Measurements from ENCODE around the gene CENPP. TPM values are rescaled to one million over a fixed set of nuclear protein-coding genes. Genes with fewer than 3 reads are reported as not detected.

Gene CENPP
- polyA plus RNA-seq, 2 of the 4 experiments (the other 2 are of a cell fraction) = 7.2 to 13.4 TPM

DNA sequence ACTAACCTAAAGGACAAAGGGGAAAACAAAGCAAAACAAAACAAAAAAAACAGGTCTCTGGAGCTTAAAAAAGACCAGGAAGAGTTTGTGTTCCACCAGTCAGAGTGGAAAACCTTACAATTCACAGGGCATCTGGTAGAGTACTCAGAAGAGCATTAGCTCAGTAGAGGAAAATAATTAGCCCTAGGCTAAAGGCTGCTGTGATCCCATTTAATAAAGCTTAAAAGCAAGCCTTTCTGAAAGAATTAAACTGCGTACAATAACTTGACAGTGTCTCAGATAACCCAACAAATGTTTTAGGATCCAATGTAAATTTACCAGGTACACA, 202.7 kb downstream of the CENPP start:
- 85% methylated on average over 1 of the region's 1 CpG for WGBS (ENCODE audit: missing lambda C conversion rate)
- TF ChIP-seq HOXA7 (CRISPR knock-in tag; IDR thresholded peaks at IDR 0.05) = no peak
- TF ChIP-seq GATA3 (IDR thresholded peaks at IDR 0.05; ENCODE audit: borderline replicate concordance) = no peak
- no peak for TF ChIP-seq ZSCAN20 (CRISPR knock-in tag; IDR thresholded peaks at IDR 0.05)
- TF ChIP-seq CHD2 (IDR thresholded peaks at IDR 0.05; ENCODE audit: low read length, partially characterized antibody) = no peak
- TF ChIP-seq PHF8 (IDR thresholded peaks at IDR 0.05; ENCODE audit: borderline replicate concordance, low read depth) = no peak
- no peak for TF ChIP-seq CBX2 (IDR thresholded peaks at IDR 0.05; ENCODE audit: borderline replicate concordance, low read depth)
- TF ChIP-seq, protein P1, sequence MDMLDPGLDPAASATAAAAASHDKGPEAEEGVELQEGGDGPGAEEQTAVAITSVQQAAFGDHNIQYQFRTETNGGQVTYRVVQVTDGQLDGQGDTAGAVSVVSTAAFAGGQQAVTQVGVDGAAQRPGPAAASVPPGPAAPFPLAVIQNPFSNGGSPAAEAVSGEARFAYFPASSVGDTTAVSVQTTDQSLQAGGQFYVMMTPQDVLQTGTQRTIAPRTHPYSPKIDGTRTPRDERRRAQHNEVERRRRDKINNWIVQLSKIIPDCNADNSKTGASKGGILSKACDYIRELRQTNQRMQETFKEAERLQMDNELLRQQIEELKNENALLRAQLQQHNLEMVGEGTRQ (IDR thresholded peaks at IDR 0.05) = no peak
- TF ChIP-seq, protein P2, sequence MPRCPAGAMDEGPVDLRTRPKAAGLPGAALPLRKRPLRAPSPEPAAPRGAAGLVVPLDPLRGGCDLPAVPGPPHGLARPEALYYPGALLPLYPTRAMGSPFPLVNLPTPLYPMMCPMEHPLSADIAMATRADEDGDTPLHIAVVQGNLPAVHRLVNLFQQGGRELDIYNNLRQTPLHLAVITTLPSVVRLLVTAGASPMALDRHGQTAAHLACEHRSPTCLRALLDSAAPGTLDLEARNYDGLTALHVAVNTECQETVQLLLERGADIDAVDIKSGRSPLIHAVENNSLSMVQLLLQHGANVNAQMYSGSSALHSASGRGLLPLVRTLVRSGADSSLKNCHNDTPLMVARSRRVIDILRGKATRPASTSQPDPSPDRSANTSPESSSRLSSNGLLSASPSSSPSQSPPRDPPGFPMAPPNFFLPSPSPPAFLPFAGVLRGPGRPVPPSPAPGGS (IDR thresholded peaks at IDR 0.05) = no peak
- no peak for TF ChIP-seq TP53 (CRISPR knock-in tag; IDR thresholded peaks at IDR 0.05)
- TF ChIP-seq ESRRA (IDR thresholded peaks at IDR 0.05; ENCODE audit: borderline replicate concordance, low read length) = no peak
- no peak for TF ChIP-seq MYC (IDR thresholded peaks at IDR 0.05; ENCODE audit: borderline replicate concordance, low read length)
- TF ChIP-seq RNF2 (IDR thresholded peaks at IDR 0.05; ENCODE audit: borderline replicate concordance, low read depth) = no peak
- TF ChIP-seq FOSL2 (IDR thresholded peaks at IDR 0.05) = no peak
- TF ChIP-seq FOSL2 (CRISPR knock-in tag; IDR thresholded peaks at IDR 0.05) = no peak
- no peak for TF ChIP-seq RFX5 (IDR thresholded peaks at IDR 0.05)
- TF ChIP-seq HOXB13 (CRISPR knock-in tag; IDR thresholded peaks at IDR 0.05; ENCODE audit: low read depth) = no peak
- no peak for TF ChIP-seq EHMT2 (IDR thresholded peaks at IDR 0.05; ENCODE audit: low read depth)
- no peak for TF ChIP-seq BHLHE40 (IDR thresholded peaks at IDR 0.05; ENCODE audit: low read depth, low read length)
- TF ChIP-seq, protein P3, sequence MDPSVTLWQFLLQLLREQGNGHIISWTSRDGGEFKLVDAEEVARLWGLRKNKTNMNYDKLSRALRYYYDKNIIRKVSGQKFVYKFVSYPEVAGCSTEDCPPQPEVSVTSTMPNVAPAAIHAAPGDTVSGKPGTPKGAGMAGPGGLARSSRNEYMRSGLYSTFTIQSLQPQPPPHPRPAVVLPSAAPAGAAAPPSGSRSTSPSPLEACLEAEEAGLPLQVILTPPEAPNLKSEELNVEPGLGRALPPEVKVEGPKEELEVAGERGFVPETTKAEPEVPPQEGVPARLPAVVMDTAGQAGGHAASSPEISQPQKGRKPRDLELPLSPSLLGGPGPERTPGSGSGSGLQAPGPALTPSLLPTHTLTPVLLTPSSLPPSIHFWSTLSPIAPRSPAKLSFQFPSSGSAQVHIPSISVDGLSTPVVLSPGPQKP (IDR thresholded peaks at IDR 0.05; ENCODE audit: low read depth, low read length) = no peak
- no peak for TF ChIP-seq CBX8 (IDR thresholded peaks at IDR 0.05)
- TF ChIP-seq RCOR1 (IDR thresholded peaks at IDR 0.05; ENCODE audit: low read depth, low read length) = no peak
- Histone ChIP-seq H3K4me1 (no peaks in the 10 kb centered on the region), H3K4me2 (no peak overlapping the region), H3K4me3 (no peak overlapping the region), H3K9me3 (no peaks in the 10 kb centered on the region), H3K27ac (no peak overlapping the region)
- ATAC-seq (no peak), FAIRE-seq (no peak), DNase-seq (ENCODE audit: low read depth in 1 of 2, low spot score in 1 of 2) (no peak)
- CTCF ChIA-PET = no interaction called here
- POLR2A ChIA-PET = no interaction called here

DNA sequence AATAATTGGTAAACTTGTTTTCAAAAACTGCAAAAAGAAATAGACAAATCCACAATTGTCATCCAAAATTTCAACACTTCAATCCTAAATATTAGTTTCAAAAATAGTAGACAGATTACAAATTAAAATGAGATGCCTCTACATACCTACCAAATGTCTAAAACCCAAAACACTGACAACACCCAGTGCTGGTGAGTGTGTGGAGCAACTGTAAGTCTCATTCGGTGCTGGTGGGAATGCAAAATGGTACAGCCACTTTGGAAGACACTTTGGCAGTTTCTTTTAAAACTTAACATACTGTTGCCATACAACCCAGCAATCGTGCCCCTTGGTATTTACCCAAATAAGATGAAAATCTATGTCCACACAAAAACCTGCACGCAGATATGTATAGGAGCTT, 203.4 kb downstream of the CENPP start:
- Histone ChIP-seq H3K4me1 (no peaks in the 10 kb centered on the region), H3K9me3 (no peaks in the 10 kb centered on the region), H3K4me2 (no peak overlapping the region), H3K4me3 (no peak overlapping the region), H3K27ac (no peak overlapping the region)
- DNase-seq (ENCODE audit: low read depth in 1 of 2, low spot score in 1 of 2) (no peak), ATAC-seq (no peak), FAIRE-seq (no peak)
- CTCF ChIA-PET = no interaction called here
- TF ChIP-seq POLR2AphosphoS2 (conservative IDR thresholded peaks at IDR 0.05; ENCODE audit: low read length) (no peak), FOSL2 (IDR thresholded peaks at IDR 0.05) (no peak), FOSL2 (CRISPR knock-in tag; IDR thresholded peaks at IDR 0.05) (no peak), CHD4 (IDR thresholded peaks at IDR 0.05; ENCODE audit: borderline replicate concordance) (no peak), NFE2L2 (conservative IDR thresholded peaks at IDR 0.05; ENCODE audit: low read length) (no peak)
- TF ChIP-seq, protein P4, sequence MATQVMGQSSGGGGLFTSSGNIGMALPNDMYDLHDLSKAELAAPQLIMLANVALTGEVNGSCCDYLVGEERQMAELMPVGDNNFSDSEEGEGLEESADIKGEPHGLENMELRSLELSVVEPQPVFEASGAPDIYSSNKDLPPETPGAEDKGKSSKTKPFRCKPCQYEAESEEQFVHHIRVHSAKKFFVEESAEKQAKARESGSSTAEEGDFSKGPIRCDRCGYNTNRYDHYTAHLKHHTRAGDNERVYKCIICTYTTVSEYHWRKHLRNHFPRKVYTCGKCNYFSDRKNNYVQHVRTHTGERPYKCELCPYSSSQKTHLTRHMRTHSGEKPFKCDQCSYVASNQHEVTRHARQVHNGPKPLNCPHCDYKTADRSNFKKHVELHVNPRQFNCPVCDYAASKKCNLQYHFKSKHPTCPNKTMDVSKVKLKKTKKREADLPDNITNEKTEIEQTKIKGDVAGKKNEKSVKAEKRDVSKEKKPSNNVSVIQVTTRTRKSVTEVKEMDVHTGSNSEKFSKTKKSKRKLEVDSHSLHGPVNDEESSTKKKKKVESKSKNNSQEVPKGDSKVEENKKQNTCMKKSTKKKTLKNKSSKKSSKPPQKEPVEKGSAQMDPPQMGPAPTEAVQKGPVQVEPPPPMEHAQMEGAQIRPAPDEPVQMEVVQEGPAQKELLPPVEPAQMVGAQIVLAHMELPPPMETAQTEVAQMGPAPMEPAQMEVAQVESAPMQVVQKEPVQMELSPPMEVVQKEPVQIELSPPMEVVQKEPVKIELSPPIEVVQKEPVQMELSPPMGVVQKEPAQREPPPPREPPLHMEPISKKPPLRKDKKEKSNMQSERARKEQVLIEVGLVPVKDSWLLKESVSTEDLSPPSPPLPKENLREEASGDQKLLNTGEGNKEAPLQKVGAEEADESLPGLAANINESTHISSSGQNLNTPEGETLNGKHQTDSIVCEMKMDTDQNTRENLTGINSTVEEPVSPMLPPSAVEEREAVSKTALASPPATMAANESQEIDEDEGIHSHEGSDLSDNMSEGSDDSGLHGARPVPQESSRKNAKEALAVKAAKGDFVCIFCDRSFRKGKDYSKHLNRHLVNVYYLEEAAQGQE (IDR thresholded peaks at IDR 0.05) = no peak
- POLR2A ChIA-PET = no interaction called here
- 65% methylated on average over 3 of the region's 3 CpGs for WGBS (ENCODE audit: missing lambda C conversion rate)

Measured in A549 (cell line).